ENCODE data around the gene DRAM2. TPM values are rescaled to one million over a fixed set of nuclear protein-coding genes. Genes with fewer than 3 reads are reported as not detected.
"Not testable (repeated sequence)": the region's sequence is repeated elsewhere in the genome, so short reads cannot be mapped to it uniquely, and the experiment has no call there.

Gene DRAM2
- total RNA-seq, 2 donors from 2014 or later: 22.5 to 25.7 TPM

DNA sequence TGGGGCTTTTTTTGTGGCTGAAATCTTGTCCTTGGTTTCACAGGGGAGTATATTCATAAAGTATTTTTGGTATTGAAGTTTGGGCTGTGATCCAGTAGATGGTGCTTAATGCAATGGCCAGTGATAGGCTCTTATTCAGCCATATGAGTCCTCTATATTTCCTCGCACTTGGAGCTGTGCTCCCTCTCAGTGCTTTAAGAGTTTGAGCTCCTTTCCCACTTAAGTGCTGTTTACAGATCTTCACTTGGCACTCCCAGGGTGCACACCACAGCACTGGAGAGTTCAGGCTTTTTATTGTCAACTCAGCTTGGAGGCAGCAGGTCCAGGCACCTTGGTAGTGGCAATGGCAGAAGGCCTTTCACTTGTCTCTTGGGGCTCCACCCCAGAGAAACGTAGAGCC lies 54.9 kb downstream of the DRAM2 start:
- Mint-ChIP-seq H3K4me3 (no peak overlapping the region), H3K27me3 (peaks cover 42 to 70% of the 10 kb centered on the region in 2 donors), H3K4me1 (ENCODE audit: low read depth in 2 of 2) (no peaks in the 10 kb centered on the region), H3K27ac (no peak overlapping the region), H3K36me3 (peaks cover 22% of the 10 kb centered on the region), H3K9me3 (no peaks in the 10 kb centered on the region)
- DNase-seq (ENCODE audit: low spot score): no peak
- ATAC-seq: no peak

DNA sequence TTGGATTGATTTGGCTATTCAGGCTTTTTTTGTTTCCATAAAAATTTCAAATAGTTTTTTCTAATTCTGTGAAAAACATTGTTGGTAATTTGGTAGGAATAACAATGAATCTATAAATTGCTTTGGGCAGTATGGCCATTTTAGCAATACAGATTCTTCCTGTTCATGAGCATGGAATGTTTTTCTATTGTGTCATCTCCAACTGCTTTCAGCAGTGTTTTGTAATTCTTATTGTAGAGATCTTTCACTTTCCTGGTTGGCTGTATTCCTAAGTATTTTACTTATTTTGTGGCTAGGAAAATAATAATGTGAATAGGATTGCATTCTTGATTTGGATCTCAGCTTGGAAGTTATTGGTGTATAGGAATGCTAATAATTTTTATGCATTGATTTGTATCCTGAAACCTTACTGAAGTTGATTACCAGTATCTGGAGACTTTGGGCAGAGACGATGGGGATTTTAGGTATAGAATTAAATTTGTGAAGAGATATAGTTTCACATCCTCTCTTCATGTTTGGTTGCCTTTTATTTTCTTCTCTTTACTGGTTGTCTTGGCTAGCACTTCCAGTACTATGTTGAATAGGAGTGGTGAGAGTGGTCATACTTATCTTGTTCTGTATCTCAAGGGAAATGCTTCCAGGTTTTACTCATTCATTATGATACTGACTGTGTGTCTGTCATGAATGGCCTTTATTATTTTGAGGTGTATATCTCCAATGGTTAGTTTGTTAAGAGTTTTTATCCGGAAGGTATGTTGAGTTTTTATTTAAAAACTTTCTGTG lies 57.3 kb downstream of the DRAM2 start:
- H3K27me3 Mint-ChIP-seq: peaks cover 36 to 57% of the 10 kb centered on the region in 2 donors
- DNase-seq (ENCODE audit: low spot score) (no peak), ATAC-seq (no peak)
- no peaks in the 10 kb centered on the region for H3K4me1 Mint-ChIP-seq (ENCODE audit: low read depth in 2 of 2)
- H3K4me3 Mint-ChIP-seq: no peak overlapping the region
- H3K36me3 Mint-ChIP-seq: peaks cover 28% of the 10 kb centered on the region
- H3K9me3 Mint-ChIP-seq: no peaks in the 10 kb centered on the region
- H3K27ac Mint-ChIP-seq: no peak overlapping the region

- Mint-ChIP-seq H3K27me3 (peaks cover 42 to 71% of the 10 kb centered on the region in 2 donors), H3K36me3 (peaks cover 30% of the 10 kb centered on the region)
- not testable (repeated sequence) for H3K4me3 Mint-ChIP-seq; H3K4me1 Mint-ChIP-seq (ENCODE audit: low read depth in 2 of 2); DNase-seq (ENCODE audit: low spot score); H3K27ac Mint-ChIP-seq; H3K9me3 Mint-ChIP-seq; ATAC-seq
These were observed 60.6 kb downstream of the DRAM2 start for GRCh38 chr1:111079329-111079728.

DNA sequence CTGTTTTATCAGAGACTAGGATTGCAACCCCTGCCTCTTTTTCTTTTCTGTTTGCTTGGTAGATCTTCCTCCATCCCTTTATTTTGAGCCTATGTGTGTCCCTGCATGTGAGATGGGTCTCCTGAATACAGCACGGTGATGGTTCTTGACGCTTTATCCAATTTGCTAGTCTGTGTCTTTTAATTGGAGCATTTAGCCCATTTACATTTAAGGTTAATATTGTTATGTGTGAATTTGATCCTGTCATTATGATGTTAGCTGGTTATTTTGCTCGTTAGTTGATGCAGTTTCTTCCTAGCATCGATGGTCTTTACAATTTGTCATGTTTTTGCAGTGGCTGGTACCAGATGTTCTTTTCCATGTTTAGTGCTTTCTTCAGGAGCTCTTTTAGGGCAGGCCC lies 62.6 kb downstream of the DRAM2 start:
- DNase-seq (ENCODE audit: low spot score); H3K4me3 Mint-ChIP-seq; H3K27ac Mint-ChIP-seq; H3K4me1 Mint-ChIP-seq (ENCODE audit: low read depth in 2 of 2); ATAC-seq; H3K9me3 Mint-ChIP-seq: not testable (repeated sequence)
- H3K36me3 Mint-ChIP-seq: peaks cover 20% of the 10 kb centered on the region
- H3K27me3 Mint-ChIP-seq: peaks cover 28 to 54% of the 10 kb centered on the region in 2 donors

Other genes with a start within 250 kb of the DRAM2 start
- 10 to 100 TPM; 15.5 to 21.0 TPM for gene LRIF1, start 176.2 kb downstream of the DRAM2 start, total RNA-seq
- gene CEPT1, start 130 bp upstream of the DRAM2 start, total RNA-seq: 10 to 100 TPM; 34.5 to 41.6 TPM
- gene DENND2D, start 60.6 kb upstream of the DRAM2 start, total RNA-seq: 100 to 1,000 TPM; 103 to 118 TPM
- gene CHI3L2, start 87.6 kb upstream of the DRAM2 start, total RNA-seq: 10 to 100 TPM in 1 of 2 donors, 1 to 10 TPM in 1; 4.3 to 30.6 TPM
- gene CHIA, start 150.8 kb upstream of the DRAM2 start, total RNA-seq: not detected